Measurements from ENCODE around the gene TSPEAR. TPM values are rescaled to one million over a fixed set of nuclear protein-coding genes. Genes with fewer than 3 reads are reported as not detected.

TSPEAR gene
- total and polyA plus RNA-seq, 2 donors (not counting 1 experiment from before 2014, with no cell fraction given), result not detected

DNA sequence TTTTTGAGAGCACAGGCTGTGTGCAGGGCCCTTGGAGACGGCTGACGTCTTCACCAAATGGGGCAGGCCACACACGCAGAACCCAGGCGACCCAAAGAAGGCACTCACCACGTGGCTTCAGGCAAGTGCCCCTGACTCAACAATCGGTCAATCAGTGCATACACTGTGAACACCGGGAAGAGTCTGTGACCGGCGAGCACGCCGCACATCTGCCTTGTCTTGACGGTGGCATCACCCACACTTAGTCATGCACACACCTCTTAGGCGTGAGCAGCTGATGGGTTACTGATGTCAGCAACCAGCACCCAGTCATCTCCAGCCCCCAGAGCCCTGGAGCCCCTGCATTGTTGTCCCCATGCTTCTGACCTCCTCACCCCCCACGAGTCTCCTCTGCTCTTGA lies 261.0 kb downstream of the TSPEAR start:
- H3K4me3 Mint-ChIP-seq, result no peak overlapping the region
- TF ChIP-seq EZH2 (IDR thresholded peaks at IDR 0.05; ENCODE audit: borderline replicate concordance, insufficient read depth, low read depth, low read length, poor library complexity, severe bottlenecking), result no peak
- no peaks in the 10 kb centered on the region for H3K36me3 ChIP-seq (replicated peaks in 1 of 2; ENCODE audit: control extremely low read depth in 1 of 2, control insufficient read depth in 1 of 2, extremely low read depth in 1 of 2, insufficient read depth in 2 of 2, low read length in 1 of 2)
- peaks cover 20% of the 10 kb centered on the region for H3K27me3 Mint-ChIP-seq
- ATAC-seq (ENCODE audit: low read depth) (no peak), DNase-seq (no peak)
- H3K27ac Mint-ChIP-seq, result no peak overlapping the region
- H2AFZ ChIP-seq (ENCODE audit: insufficient read depth, low read depth, low read length, poor library complexity, severe bottlenecking), result no peak overlapping the region
- no peak overlapping the region for H3K4me3 ChIP-seq (ENCODE audit: control extremely low read depth in 1 of 5, extremely low read depth in 1 of 5, insufficient read depth in 1 of 5, low read depth in 2 of 5, low read length in 4 of 5)
- intact Hi-C loops (cut with micrococcal nuclease), result no loop called here
- H3K79me2 ChIP-seq (ENCODE audit: control insufficient read depth, insufficient read depth, low read length), result no peaks in the 10 kb centered on the region
- H3K9ac ChIP-seq (ENCODE audit: low read length), result no peak overlapping the region
- H4K20me1 ChIP-seq (ENCODE audit: control insufficient read depth, insufficient read depth, low read length, poor library complexity, severe bottlenecking), result no peaks in the 10 kb centered on the region
- no peak overlapping the region for H3K27ac ChIP-seq (ENCODE audit: low read length in 2 of 2)
- peaks cover 3 to 13% (median 8%) of the 10 kb centered on the region in 3 donors for H3K9me3 ChIP-seq (ENCODE audit: control extremely low read depth in 1 of 3, control insufficient read depth in 2 of 3, insufficient read depth in 1 of 3, low read length in 2 of 3)
- H3K4me2 ChIP-seq (replicated peaks; ENCODE audit: low read depth, low read length, poor library complexity, severe bottlenecking), result no peak overlapping the region
- peaks cover 5% of the 10 kb centered on the region for H3K4me1 Mint-ChIP-seq
- ChIA-PET POLR2A (no interaction called here), CTCF (no interaction called here)
- WGBS (ENCODE audit: insufficient coverage), result 89% methylated on average over 14 of the region's 14 CpGs
- H3K9me3 Mint-ChIP-seq (ENCODE audit: insufficient read depth), result peaks cover 12% of the 10 kb centered on the region
- H3K27me3 ChIP-seq (replicated peaks in 1 of 4; ENCODE audit: control extremely low read depth in 1 of 4, control insufficient read depth in 3 of 4, insufficient read depth in 4 of 4, low read length in 3 of 4), result no peaks in the 10 kb centered on the region
- peaks cover 4 to 7% of the 10 kb centered on the region in 2 donors for H3K4me1 ChIP-seq (ENCODE audit: control insufficient read depth in 2 of 2, insufficient read depth in 2 of 2, low read length in 2 of 2)

DNA sequence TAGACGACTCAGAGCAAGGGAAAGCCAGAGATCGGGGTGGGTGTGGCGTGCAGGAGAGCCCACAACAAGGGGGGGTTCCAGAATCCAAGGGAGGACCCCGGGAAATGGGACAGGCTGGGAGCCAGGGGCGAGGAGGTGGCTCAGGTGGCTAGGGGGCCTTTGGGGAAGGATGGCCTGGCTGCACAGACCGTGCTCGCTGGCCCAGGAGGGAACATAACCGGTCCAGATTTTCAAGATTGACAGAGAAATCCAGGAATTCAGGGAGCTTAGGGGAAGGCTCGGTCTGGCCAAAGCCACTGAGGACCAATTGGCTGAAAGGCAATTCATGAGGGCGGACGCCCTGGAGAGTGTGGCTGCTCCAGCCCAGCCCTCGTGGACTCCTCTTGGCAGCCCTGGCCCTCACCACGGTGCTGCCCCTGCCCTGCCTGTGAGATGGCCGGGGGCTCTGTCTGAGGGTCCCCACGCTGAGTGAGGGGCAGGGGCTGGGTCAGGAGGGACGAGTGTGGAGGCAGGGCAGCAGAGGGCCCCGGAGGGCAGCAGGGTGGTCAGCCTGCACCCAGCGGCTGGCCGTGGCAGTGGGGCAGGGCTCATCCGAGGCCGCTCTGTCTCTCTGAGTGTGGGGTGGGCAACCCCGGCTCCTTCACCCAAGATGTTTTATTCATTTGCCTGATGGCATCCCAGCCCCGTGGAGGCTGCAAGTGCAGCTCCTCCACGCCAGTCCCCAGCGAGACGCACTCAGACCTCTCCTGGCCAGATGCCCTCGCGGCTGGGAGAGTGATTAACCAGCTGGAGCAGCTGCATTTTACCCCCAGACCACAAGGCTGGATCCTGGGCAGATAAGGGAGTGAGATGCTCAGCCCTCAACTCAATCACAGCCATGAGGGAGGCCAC lies 261.7 kb downstream of the TSPEAR start:
- H3K4me2 ChIP-seq (replicated peaks; ENCODE audit: low read depth, low read length, poor library complexity, severe bottlenecking), result no peak overlapping the region
- POLR2A ChIA-PET, result no interaction called here
- Mint-ChIP-seq H3K4me3 (no peak overlapping the region), H3K27ac (no peak overlapping the region), H3K4me1 (peaks cover 4% of the 10 kb centered on the region), H3K27me3 (peaks cover 22% of the 10 kb centered on the region), H3K9me3 (ENCODE audit: insufficient read depth) (peaks cover 12% of the 10 kb centered on the region)
- ATAC-seq (ENCODE audit: low read depth) (no peak), DNase-seq (no peak)
- peaks cover 3 to 11% (median 8%) of the 10 kb centered on the region in 3 donors for H3K9me3 ChIP-seq (ENCODE audit: control extremely low read depth in 1 of 3, control insufficient read depth in 2 of 3, insufficient read depth in 1 of 3, low read length in 2 of 3)
- 80% methylated on average over 21 of the region's 28 CpGs for WGBS (ENCODE audit: insufficient coverage)
- no peak overlapping the region for H3K27ac ChIP-seq (ENCODE audit: low read length in 2 of 2)
- no peaks in the 10 kb centered on the region for H3K27me3 ChIP-seq (replicated peaks in 1 of 4; ENCODE audit: control extremely low read depth in 1 of 4, control insufficient read depth in 3 of 4, insufficient read depth in 4 of 4, low read length in 3 of 4)
- no peaks in the 10 kb centered on the region for H4K20me1 ChIP-seq (ENCODE audit: control insufficient read depth, insufficient read depth, low read length, poor library complexity, severe bottlenecking)
- H3K4me3 ChIP-seq (ENCODE audit: control extremely low read depth in 1 of 5, extremely low read depth in 1 of 5, insufficient read depth in 1 of 5, low read depth in 2 of 5, low read length in 4 of 5), result no peak overlapping the region
- CTCF ChIA-PET, result no interaction called here
- H3K9ac ChIP-seq (ENCODE audit: low read length), result no peak overlapping the region
- H3K36me3 ChIP-seq (replicated peaks in 1 of 2; ENCODE audit: control extremely low read depth in 1 of 2, control insufficient read depth in 1 of 2, extremely low read depth in 1 of 2, insufficient read depth in 2 of 2, low read length in 1 of 2), result no peaks in the 10 kb centered on the region
- TF ChIP-seq, protein P1, sequence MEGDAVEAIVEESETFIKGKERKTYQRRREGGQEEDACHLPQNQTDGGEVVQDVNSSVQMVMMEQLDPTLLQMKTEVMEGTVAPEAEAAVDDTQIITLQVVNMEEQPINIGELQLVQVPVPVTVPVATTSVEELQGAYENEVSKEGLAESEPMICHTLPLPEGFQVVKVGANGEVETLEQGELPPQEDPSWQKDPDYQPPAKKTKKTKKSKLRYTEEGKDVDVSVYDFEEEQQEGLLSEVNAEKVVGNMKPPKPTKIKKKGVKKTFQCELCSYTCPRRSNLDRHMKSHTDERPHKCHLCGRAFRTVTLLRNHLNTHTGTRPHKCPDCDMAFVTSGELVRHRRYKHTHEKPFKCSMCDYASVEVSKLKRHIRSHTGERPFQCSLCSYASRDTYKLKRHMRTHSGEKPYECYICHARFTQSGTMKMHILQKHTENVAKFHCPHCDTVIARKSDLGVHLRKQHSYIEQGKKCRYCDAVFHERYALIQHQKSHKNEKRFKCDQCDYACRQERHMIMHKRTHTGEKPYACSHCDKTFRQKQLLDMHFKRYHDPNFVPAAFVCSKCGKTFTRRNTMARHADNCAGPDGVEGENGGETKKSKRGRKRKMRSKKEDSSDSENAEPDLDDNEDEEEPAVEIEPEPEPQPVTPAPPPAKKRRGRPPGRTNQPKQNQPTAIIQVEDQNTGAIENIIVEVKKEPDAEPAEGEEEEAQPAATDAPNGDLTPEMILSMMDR (IDR thresholded peaks at IDR 0.05), result no peak
- no peak for TF ChIP-seq EZH2 (IDR thresholded peaks at IDR 0.05; ENCODE audit: borderline replicate concordance, insufficient read depth, low read depth, low read length, poor library complexity, severe bottlenecking)
- H3K79me2 ChIP-seq (ENCODE audit: control insufficient read depth, insufficient read depth, low read length), result no peaks in the 10 kb centered on the region
- peaks cover 2 to 4% of the 10 kb centered on the region in 2 donors for H3K4me1 ChIP-seq (ENCODE audit: control insufficient read depth in 2 of 2, insufficient read depth in 2 of 2, low read length in 2 of 2)
- intact Hi-C loops (cut with micrococcal nuclease), result no loop called here
- H2AFZ ChIP-seq (ENCODE audit: insufficient read depth, low read depth, low read length, poor library complexity, severe bottlenecking), result no peak overlapping the region

Measured in B cell (primary cell).